Brain microvascular endothelial cell (primary cell): ENCODE data around the gene NR2F6.

Experiments
- DNase-seq: peaks from one replicate; pipeline ENCODE4 v3.0.0-alpha.2; 2020
- H3K27ac ChIP-seq: fragments of 250-450 bp; sonication (Bioruptor Pico); 2 replicates; pipeline ENCODE4 v1.5.1; 2020; ENCODE audit warnings: mild to moderate bottlenecking, moderate library complexity
- H3K27me3 ChIP-seq: fragments of 250-450 bp; sonication (Bioruptor Pico); replicated peaks from 2 replicates; pipeline ENCODE4 v1.5.1; 2020; ENCODE audit warnings: mild to moderate bottlenecking
- H3K36me3 ChIP-seq: fragments of 250-450 bp; sonication (Bioruptor Pico); replicated peaks from 2 replicates; pipeline ENCODE4 v1.5.1; 2020; ENCODE audit warnings: mild to moderate bottlenecking
- H3K4me3 ChIP-seq: 2 replicates; pipeline ENCODE4 v1.5.1; 2011; ENCODE audit warnings: low read depth, mild to moderate bottlenecking, control low read depth, low read length, moderate library complexity
- CTCF ChIP-seq: IDR thresholded peaks from 2 replicates; pipeline ENCODE4 v1.5.1; 2011; ENCODE audit warnings: low read depth, mild to moderate bottlenecking, moderate library complexity, low read length, control low read depth, inconsistent platforms; ENCODE audit errors: missing control alignments
- in situ Hi-C: cut with HindIII; loops from 2 replicates; pipeline ENCODE4 v1.10.0; 2017; ENCODE audit warnings: low sequenced_read_pairs, low pct_ligation_motif_present

The NR2F6 gene

DNA sequence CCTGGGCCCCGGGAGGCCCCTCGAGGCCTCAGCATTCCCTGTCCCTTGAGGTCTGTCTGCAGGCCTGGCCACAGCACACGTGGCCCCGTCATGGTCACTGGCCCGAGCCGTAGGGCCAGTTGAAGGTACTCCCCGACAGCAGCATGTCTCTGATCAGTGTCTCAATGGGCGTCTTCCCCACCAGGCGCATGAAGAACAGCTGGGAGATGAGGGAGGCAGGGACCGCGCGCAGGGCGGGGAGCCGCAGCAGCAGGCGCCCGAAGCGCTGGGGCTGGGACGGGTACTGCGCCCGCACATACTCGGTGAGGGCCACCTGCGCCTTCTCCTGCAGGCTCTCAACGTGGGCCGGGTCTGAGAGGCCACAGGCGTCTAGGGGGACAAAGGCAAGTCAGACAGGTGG is 13.5 kb downstream of the NR2F6 start:
- no peak overlapping the region for H3K27ac ChIP-seq
- H3K36me3 ChIP-seq = peaks cover 29% of the 10 kb centered on the region
- DNase-seq = no peak
- in situ Hi-C loops = no loop called here
- H3K4me3 ChIP-seq = no peak overlapping the region
- H3K27me3 ChIP-seq = no peaks in the 10 kb centered on the region
- no peak for TF ChIP-seq CTCF

DNA sequence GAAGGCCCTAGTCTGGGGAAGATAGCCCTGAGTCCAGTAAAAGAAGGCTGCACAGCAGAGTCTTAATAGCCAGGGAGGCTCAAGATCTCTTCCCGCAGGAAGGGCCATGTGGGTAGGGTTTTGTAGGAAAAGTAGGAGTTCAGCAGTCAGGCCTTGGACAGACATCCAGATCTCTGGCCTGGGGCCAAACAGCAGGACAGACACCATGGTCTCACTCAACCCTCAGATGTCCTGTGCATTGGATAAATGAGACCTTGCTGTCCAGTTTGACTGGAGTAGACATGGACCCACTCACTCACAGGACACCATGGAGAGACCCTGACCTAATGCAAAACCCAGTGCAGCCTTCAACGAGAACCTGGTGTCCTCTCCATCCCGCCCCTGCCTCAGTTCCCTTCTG is 15.8 kb downstream of the NR2F6 start:
- peaks cover 29% of the 10 kb centered on the region for H3K36me3 ChIP-seq
- in situ Hi-C loops = no loop called here
- no peak for TF ChIP-seq CTCF
- no peaks in the 10 kb centered on the region for H3K27me3 ChIP-seq
- no peak overlapping the region for H3K27ac ChIP-seq
- no peak for DNase-seq
- H3K4me3 ChIP-seq = no peak overlapping the region

DNA sequence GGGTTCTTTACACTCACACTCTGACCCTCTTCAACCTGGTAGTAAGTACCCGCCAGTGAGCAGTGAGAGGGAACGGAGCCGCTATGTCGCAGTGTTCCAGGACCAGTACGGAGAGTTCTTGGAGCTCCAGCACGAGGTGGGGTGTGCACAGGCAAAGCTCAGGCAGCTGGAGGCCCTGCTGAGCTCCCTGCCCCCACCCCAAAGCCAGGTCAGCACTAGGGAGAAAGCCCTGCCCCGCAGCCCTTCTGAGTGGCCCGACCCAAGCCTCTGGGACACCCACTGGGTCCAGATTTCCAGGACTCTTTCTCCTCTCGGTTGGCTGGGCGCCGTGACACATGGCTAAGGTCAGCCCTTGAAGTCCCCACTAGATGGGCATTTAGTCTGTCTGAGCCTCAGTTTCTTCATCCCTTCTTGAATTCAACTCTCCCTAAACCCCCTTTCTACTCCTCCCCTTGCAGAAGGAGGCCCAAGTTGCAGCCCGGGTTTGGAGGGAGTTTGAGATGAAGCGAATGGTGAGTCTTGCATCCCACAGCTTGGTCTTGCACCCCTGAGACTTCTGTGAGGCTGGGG is 17.8 kb downstream of the NR2F6 start:
- Histone ChIP-seq H3K36me3 (peaks cover 25% of the 10 kb centered on the region), H3K27ac (no peak overlapping the region), H3K27me3 (no peaks in the 10 kb centered on the region), H3K4me3 (no peak overlapping the region)
- DNase-seq = no peak
- in situ Hi-C loops = no loop called here
- TF ChIP-seq CTCF = no peak

- peak within 1 kb of the TSS; percentile 81 for H3K27ac ChIP-seq
- peak; percentile 98 for DNase-seq
- in situ Hi-C loops = no loop called here
- peak within 1 kb of the TSS; percentile 72 for H3K4me3 ChIP-seq
- H3K27me3 ChIP-seq = no peaks in the 10 kb centered on the region
- no peak for TF ChIP-seq CTCF
- peaks cover 10% of the 10 kb centered on the region for H3K36me3 ChIP-seq
Measured at GRCh38 chr19:17226002-17226933, 19.5 kb downstream of the NR2F6 start, which contains the start of gene OCEL1. Gene OCEL1 (plus strand): TSS chr19:17226226. CDS start chr19:17226248, 22 bp downstream.

DNA sequence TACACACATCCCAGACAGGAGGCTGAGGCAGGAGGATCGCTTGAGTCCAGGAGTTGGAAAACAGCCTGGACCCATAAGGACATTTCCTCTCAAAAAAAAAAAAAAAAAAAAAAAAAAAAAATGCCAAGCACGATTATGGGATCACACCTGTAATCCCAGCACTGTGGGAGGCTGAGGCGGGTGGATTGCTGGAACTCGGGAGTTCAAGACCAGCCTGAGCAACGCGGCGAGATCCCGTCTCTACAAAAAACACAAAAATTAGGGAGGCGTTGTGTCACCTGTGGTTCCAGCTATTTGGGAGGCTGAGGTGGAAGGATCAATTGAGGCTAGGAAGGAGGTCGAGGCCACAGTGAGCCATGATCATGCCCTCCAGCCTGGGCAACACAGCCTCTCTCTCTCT is 20.7 kb downstream of the NR2F6 start:
- no peak overlapping the region for H3K4me3 ChIP-seq
- no peak for DNase-seq

More for the DNA sequence above, 20.7 kb downstream of the NR2F6 start:
- peaks cover 3% of the 10 kb centered on the region for H3K36me3 ChIP-seq
- TF ChIP-seq CTCF = no peak
- no peaks in the 10 kb centered on the region for H3K27me3 ChIP-seq
- no peak overlapping the region for H3K27ac ChIP-seq
- in situ Hi-C loops = no loop called here
